Measurements from ENCODE around the gene AP2A1. TPM values are rescaled to one million over a fixed set of nuclear protein-coding genes. Genes with fewer than 3 reads are reported as not detected.

Gene AP2A1
- total and polyA plus RNA-seq, 9 of the 15 experiments (the other 6 are each of a cell fraction or from before 2014, with no cell fraction given) = 0.55 to 150 (median 31.9) TPM

DNA sequence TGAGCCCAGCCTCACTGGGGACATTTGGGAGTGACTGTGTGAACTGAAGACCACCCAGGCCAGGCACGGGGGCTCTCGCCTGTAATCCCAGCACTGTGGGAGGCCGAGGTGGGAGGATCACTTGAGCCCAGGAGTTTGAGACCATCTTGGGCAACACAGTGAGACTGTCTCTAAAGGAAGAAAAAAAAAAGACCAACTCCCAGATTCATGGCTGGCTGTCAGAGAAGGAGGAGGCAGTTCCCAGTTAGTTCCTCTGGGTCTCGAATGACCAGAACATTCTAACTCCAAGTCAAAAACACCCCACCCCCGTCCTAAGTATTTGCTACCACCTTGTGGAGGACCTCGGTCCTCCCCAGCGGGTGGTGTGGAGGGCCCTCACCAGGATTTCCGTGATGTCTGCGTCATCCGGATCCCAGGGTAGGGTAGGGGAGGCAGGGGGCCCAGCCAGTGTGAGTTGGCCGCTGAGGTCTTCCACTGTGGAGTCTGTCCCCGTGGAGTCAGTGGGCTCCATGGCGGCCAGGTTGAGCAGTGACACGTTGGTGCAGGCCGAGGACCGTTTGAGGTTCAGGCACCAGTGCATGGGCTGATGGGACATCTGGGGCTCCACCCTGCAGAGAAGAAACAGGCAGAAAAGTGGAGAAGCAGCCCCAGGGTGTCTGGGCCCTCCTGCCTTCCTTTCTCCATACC lies 5.0 kb upstream of the AP2A1 start (continued):
- TF ChIP-seq ZNF589 (CRISPR knock-in tag; IDR thresholded peaks at IDR 0.05; ENCODE audit: low read depth) (0 out of 2 replicates have a peak, but pooled peaks have one; percentile 39), ZBTB11 (CRISPR knock-in tag; IDR thresholded peaks at IDR 0.05) (no peak; a peak in 1 of 6 replicates), CBX8 (IDR thresholded peaks at IDR 0.05; ENCODE audit: borderline replicate concordance, extremely low read depth, low read depth, low read length, poor library complexity, severe bottlenecking) (no peak), EHMT2 (IDR thresholded peaks at IDR 0.05) (peak; percentile 28; the same call in 1 of the 2 replicates), ELF4 (CRISPR knock-in tag; IDR thresholded peaks at IDR 0.05) (no peak), ZNF445 (CRISPR knock-in tag; IDR thresholded peaks at IDR 0.05; ENCODE audit: low read depth) (no peak), ZNF444 (CRISPR knock-in tag; IDR thresholded peaks at IDR 0.05) (no peak), ZNF384 (IDR thresholded peaks at IDR 0.05; ENCODE audit: low read depth, low read length) (peak; percentile 58), ZNF134 (CRISPR knock-in tag; conservative IDR thresholded peaks at IDR 0.05) (no peak), MTF1 (CRISPR knock-in tag; IDR thresholded peaks at IDR 0.05; ENCODE audit: borderline replicate concordance) (no peak), DEAF1 (CRISPR knock-in tag; IDR thresholded peaks at IDR 0.05) (0 out of 2 replicates have a peak, but pooled peaks have one; percentile 42), ZNF263 (CRISPR knock-in tag; IDR thresholded peaks at IDR 0.05; ENCODE audit: borderline replicate concordance) (peak; percentile 90), CBX5 (IDR thresholded peaks at IDR 0.05; ENCODE audit: borderline replicate concordance, low read depth) (no peak), GABPA (tag; conservative IDR thresholded peaks at IDR 0.05; ENCODE audit: low read depth) (0 out of 2 replicates have a peak, but pooled peaks have one; percentile 26), CREM (IDR thresholded peaks at IDR 0.05; ENCODE audit: low read depth) (peak; percentile 66), TEAD4 (IDR thresholded peaks at IDR 0.05; ENCODE audit: low read length) (0 out of 2 replicates have a peak, but pooled peaks have one; percentile 24), TEAD4 (CRISPR knock-in tag; IDR thresholded peaks at IDR 0.05; ENCODE audit: borderline replicate concordance) (0 out of 2 replicates have a peak, but pooled peaks have one; percentile 57), ILF3 (IDR thresholded peaks at IDR 0.05; ENCODE audit: borderline replicate concordance) (no peak), NR1H2 (CRISPR knock-in tag; IDR thresholded peaks at IDR 0.05) (0 out of 2 replicates have a peak, but pooled peaks have one; percentile 58)
- TF ChIP-seq, protein P1, sequence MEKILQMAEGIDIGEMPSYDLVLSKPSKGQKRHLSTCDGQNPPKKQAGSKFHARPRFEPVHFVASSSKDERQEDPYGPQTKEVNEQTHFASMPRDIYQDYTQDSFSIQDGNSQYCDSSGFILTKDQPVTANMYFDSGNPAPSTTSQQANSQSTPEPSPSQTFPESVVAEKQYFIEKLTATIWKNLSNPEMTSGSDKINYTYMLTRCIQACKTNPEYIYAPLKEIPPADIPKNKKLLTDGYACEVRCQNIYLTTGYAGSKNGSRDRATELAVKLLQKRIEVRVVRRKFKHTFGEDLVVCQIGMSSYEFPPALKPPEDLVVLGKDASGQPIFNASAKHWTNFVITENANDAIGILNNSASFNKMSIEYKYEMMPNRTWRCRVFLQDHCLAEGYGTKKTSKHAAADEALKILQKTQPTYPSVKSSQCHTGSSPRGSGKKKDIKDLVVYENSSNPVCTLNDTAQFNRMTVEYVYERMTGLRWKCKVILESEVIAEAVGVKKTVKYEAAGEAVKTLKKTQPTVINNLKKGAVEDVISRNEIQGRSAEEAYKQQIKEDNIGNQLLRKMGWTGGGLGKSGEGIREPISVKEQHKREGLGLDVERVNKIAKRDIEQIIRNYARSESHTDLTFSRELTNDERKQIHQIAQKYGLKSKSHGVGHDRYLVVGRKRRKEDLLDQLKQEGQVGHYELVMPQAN (IDR thresholded peaks at IDR 0.05; ENCODE audit: borderline replicate concordance) = 0 out of 2 replicates have a peak, but pooled peaks have one; percentile 39
